Naive thymus-derived CD8-positive, alpha-beta T cell (primary cell): ENCODE data around the gene GANC. TPM values are rescaled to one million over a fixed set of nuclear protein-coding genes. Genes with fewer than 3 reads are reported as not detected.
A peak's percentile ranks its signal among the peaks of the same experiment; 100 is the strongest.
"Not testable (repeated sequence)": the region's sequence is repeated elsewhere in the genome, so short reads cannot be mapped to it uniquely, and the experiment has no call there.

Experiments
- ATAC-seq, 2 donors: fragments of 150-1000 bp; cut with Tn5 transposase in 1 of 2; sonication (Bioruptor Pico), chemical (Tn5 transposase) in 1 of 2; 1 replicate in 1 of 2; 2 replicates in 1 of 2; pipeline ENCODE4 v1.10.0; 2021; ENCODE audit warnings: mild to moderate bottlenecking in 2 of 2, moderate library complexity in 2 of 2
- POLR2A ChIA-PET: fragments of 350-600 bp; sonication (Branson Sonifier 250); formaldehyde crosslinking; loops from one replicate; lab custom pipeline; 2021; ENCODE audit warnings: antibody characterized with exemption; lab: Charles Lee
- DNase-seq, 10 donors: peaks; one replicate each; pipeline versions ENCODE4 v3.0.0 to v3.0.0-alpha.2; 2020 to 2022
- H3K27ac Mint-ChIP-seq, 10 donors: one replicate each; pipeline ENCODE4 v1.8.0; 2020 to 2022; ENCODE audit warnings: mild to moderate bottlenecking in 10 of 10, mixed read lengths in 10 of 10, moderate library complexity in 4 of 10, inconsistent platforms in 1 of 10
- H3K27me3 Mint-ChIP-seq, 5 donors: one replicate each; pipeline ENCODE4 v1.8.0; 2021 to 2022; ENCODE audit warnings: mixed read lengths in 5 of 5
- H3K36me3 Mint-ChIP-seq, 3 donors: one replicate each; pipeline ENCODE4 v1.8.0; 2020 to 2022; ENCODE audit warnings: mixed read lengths in 3 of 3, mild to moderate bottlenecking in 2 of 3, inconsistent platforms in 1 of 3
- H3K4me1 Mint-ChIP-seq, 4 donors: one replicate each; pipeline ENCODE4 v1.8.0; 2021 to 2022; ENCODE audit warnings: mixed read lengths in 4 of 4
- H3K4me3 Mint-ChIP-seq, 10 donors: one replicate each; pipeline ENCODE4 v1.8.0; 2020 to 2022; ENCODE audit warnings: mild to moderate bottlenecking in 10 of 10, mixed read lengths in 10 of 10, moderate library complexity in 6 of 10, inconsistent platforms in 1 of 10
- H3K9me3 Mint-ChIP-seq, 9 donors: one replicate each; pipeline ENCODE4 v1.8.0; 2020 to 2022; ENCODE audit warnings: mixed read lengths in 9 of 9, mild to moderate bottlenecking in 3 of 9, inconsistent platforms in 1 of 9, moderate library complexity in 1 of 9
- polyA plus RNA-seq, 3 donors: library from polyadenylated mRNA; unstranded; fragments of 300-500 nt; fragmentation: Illumina TruSeq; gene quantifications; one replicate each; pipeline ENCODE4 v1.2.3, GENCODE V29; 2021
- total RNA-seq, 8 experiments: library from RNA in 2 of 8; stranded (reverse) in 2 of 8; gene quantifications; one replicate each; pipeline ENCODE4 v1.2.3 and lab custom pipeline; 2021 to 2026

Gene GANC
- total and polyA plus RNA-seq, 5 experiments from 2014 or later, result 11.8 to 61.2 (median 16.2) TPM

DNA sequence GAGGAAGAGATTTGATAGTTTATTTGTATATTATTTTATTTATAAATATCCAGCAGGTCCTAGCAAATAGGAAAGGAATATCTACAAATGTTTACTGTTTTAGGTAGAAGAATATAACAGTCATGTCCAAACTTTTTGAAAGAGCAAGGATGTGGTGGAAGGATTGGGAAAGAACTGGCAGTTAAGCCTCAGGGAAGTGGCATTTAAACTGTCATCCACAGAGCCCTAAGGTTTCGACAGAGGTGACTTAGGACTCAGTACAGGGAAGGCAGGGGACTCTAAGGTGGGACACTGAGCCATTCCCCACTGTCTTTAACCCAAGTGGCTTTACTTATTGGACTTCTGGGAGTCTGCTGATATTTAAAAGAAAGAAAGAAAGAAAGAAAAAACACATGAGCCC, 12.0 kb downstream of the GANC start:
- Mint-ChIP-seq H3K27me3 (no peaks in the 10 kb centered on the region), H3K9me3 (no peaks in the 10 kb centered on the region), H3K4me1 (no peaks in the 10 kb centered on the region), H3K27ac (no peak overlapping the region), H3K36me3 (peaks cover 0 to 74% (median 39%) of the 10 kb centered on the region in 3 donors), H3K4me3 (no peak overlapping the region)
- POLR2A ChIA-PET, result no interaction called here
- ATAC-seq (no peak), DNase-seq (no peak)

DNA sequence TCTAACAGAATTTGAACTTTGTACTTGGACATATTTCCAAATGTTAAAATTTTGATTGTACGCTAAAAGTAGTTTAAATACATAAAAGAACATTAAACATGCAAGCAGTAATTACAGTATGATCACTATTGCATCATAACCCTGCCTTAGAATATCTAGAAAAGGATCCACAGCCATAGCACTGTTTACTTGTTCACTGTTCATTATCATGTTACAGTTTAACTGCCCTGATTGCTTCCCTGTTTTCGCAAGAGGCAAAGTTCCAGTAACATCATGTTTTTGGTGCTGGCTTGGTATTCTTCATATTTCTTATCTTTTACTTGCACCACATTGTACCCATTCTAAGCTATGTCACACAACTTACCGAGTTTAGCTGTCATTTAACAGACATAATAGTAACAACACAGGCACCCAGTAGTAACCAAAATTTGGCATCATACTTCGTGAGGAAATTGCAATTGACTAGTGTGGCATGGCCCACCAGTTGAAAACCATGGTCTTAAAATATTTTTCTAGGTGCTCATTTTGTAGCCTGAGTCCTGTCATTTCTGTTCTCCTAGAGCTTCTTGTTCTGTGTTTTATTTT, 13.5 kb downstream of the GANC start:
- Mint-ChIP-seq H3K36me3 (peaks cover 0 to 73% (median 41%) of the 10 kb centered on the region in 3 donors), H3K4me1 (no peaks in the 10 kb centered on the region), H3K9me3 (no peaks in the 10 kb centered on the region), H3K27ac (no peak overlapping the region), H3K27me3 (no peaks in the 10 kb centered on the region), H3K4me3 (no peak overlapping the region)
- no peak for ATAC-seq
- DNase-seq, result no peak
- POLR2A ChIA-PET, result no interaction called here

DNA sequence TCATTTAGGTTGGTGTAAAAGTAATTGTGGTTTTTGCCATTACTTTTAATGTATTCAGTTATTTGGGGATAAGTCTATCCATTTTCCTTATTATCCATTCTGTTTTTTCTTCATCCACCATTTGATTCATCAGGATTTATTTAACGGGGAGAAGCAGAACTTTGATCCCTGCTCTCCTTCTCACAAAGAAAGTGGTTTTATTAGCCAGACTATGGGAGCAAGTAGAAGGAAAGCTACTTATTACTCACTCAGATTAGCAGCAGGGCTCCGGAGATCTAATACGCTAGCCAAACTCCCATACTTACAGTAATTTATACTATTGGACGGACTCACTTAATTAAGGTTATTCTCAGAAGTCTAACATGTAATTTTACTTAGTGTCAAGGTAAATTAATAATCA, 14.9 kb downstream of the GANC start:
- Mint-ChIP-seq H3K36me3 (peaks cover 0 to 78% (median 47%) of the 10 kb centered on the region in 3 donors), H3K9me3 (no peaks in the 10 kb centered on the region), H3K4me1 (no peaks in the 10 kb centered on the region), H3K27me3 (no peaks in the 10 kb centered on the region), H3K4me3 (no peak overlapping the region), H3K27ac (no peak overlapping the region)
- no peak for ATAC-seq
- no peak for DNase-seq
- POLR2A ChIA-PET, result no interaction called here

DNA sequence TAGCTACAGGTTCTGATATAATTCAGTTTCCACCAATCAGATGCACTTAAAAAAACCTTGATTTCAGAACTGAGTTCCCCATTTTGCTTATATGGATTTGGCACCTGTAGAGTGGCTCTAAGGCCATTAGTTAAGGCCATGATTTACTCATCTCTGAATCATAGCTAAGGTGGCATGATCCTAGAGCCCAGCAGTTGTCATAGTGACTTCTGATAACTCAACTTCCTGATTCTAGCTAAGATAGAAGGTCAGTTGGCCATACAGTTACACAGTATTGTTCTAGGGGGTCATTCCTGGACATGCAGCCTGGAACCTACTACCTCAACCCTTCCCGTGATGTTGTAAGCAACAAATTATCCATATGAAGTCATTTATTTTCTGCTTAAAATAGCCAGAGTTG, 16.2 kb downstream of the GANC start:
- POLR2A ChIA-PET, result no interaction called here
- H3K27me3 Mint-ChIP-seq, result no peaks in the 10 kb centered on the region
- H3K9me3 Mint-ChIP-seq, result no peaks in the 10 kb centered on the region
- DNase-seq (no peak), ATAC-seq (no peak)
- peaks cover 0 to 79% (median 53%) of the 10 kb centered on the region in 3 donors for H3K36me3 Mint-ChIP-seq
- H3K27ac Mint-ChIP-seq, result no peak overlapping the region
- no peak overlapping the region for H3K4me3 Mint-ChIP-seq
- no peaks in the 10 kb centered on the region for H3K4me1 Mint-ChIP-seq

DNA sequence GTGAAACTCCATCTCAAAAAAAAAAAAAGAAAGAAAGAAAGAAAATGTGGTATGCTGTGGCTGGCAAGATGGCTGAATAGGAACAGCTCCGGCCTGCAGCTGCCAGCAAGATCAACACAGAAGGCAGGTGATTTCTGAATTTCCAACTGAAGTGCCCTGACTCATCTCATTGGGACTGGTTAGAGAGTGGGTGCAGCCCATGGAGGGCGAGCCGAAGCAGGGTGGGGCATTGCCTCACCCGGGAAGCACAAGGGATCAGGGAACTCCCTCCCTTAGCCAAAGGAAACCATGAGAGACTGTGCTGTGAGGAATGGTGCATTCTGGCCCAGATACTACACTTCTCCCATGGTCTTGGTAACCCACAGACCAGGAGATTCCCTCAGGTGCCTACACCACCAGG, 28.0 kb downstream of the GANC start:
- ATAC-seq, H3K4me1 Mint-ChIP-seq, DNase-seq, H3K4me3 Mint-ChIP-seq, POLR2A ChIA-PET, H3K27ac Mint-ChIP-seq, H3K27me3 Mint-ChIP-seq: not testable (repeated sequence)
- H3K9me3 Mint-ChIP-seq, result peaks cover 0 to 24% (median 9%) of the 10 kb centered on the region in 9 donors
- peaks cover 26 to 38% (median 37%) of the 10 kb centered on the region in 3 donors for H3K36me3 Mint-ChIP-seq

DNA sequence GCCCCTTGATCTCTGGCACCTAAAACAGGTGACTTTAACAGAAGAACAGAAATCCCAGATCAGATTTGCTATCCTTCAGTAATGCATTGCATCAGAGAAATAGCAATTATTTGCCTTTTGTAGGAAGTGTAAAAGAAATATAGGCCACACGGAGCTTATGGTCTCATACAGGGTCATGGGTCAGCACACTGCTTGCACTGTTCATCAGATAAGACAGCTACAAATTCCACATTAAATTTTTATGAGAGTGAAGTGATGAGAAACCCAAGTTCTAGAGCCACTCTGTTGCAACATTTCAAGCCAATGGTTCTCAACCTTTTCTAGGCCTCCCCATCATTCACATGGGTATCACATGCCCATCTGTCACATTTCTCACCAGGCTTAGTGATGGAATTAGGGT, 33.7 kb downstream of the GANC start:
- POLR2A ChIA-PET, result no interaction called here
- ATAC-seq, result no peak

DNA sequence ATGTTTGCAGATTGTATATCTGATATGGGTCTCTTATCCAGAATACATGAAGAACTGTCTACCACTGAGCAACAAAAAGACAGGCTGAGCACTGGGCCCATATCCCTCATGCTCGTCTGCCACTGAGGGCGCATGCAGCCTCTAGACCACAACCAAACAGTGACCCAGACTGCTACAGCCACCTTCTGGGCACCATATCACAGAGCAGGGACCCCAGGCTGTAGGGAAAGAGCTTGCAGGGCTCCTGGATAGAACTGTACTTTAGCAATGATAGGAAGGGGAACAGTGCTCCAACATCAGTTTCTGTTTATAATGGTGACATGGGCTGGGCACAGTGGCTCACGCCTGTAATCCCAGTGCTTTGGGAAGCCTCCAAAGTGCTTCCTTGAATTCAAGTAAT, 40.5 kb downstream of the GANC start:
- POLR2A ChIA-PET, result no interaction called here
- peaks cover 0 to 65% (median 32%) of the 10 kb centered on the region in 3 donors for H3K36me3 Mint-ChIP-seq
- H3K27ac Mint-ChIP-seq, result peak overlapping the region in 1 of 10 donors; percentile 53
- no peaks in the 10 kb centered on the region for H3K27me3 Mint-ChIP-seq
- H3K4me3 Mint-ChIP-seq, result no peak overlapping the region
- ATAC-seq (no peak), DNase-seq (no peak)
- H3K9me3 Mint-ChIP-seq, result no peaks in the 10 kb centered on the region
- H3K4me1 Mint-ChIP-seq, result peaks cover 0 to 2% (median 0%) of the 10 kb centered on the region in 4 donors

More for the DNA sequence above, 33.7 kb downstream of the GANC start:
- Mint-ChIP-seq H3K27me3 (no peaks in the 10 kb centered on the region), H3K4me3 (no peak overlapping the region), H3K36me3 (peaks cover 6 to 55% (median 38%) of the 10 kb centered on the region in 3 donors), H3K27ac (no peak overlapping the region), H3K4me1 (peaks cover 0 to 2% (median 0%) of the 10 kb centered on the region in 4 donors), H3K9me3 (peaks cover 0 to 24% (median 9%) of the 10 kb centered on the region in 9 donors)
- no peak for DNase-seq

DNA sequence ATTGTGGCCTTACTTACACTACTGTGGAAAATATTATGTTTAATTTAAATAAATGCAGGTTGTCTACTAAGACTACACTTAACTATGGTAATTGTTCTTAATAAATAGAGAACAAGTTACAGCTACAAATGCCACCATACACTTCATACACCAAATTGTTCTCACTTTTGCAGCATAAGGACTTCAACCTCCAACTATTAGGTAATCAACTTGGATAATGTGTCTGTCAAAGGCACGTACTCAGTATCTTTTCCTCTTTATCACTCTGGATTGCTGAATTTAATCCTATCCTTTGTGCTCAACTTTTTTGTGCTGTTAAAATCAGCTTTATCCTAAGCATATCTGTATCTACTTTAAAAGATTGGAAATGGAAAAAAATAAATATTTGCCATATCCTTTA, 41.8 kb downstream of the GANC start:
- DNase-seq (no peak), ATAC-seq (no peak)
- peaks cover 0 to 2% (median 0%) of the 10 kb centered on the region in 4 donors for H3K4me1 Mint-ChIP-seq
- POLR2A ChIA-PET, result no interaction called here
- H3K4me3 Mint-ChIP-seq, result no peak overlapping the region
- no peaks in the 10 kb centered on the region for H3K9me3 Mint-ChIP-seq
- no peak overlapping the region for H3K27ac Mint-ChIP-seq
- no peaks in the 10 kb centered on the region for H3K27me3 Mint-ChIP-seq
- peaks cover 0 to 53% (median 26%) of the 10 kb centered on the region in 3 donors for H3K36me3 Mint-ChIP-seq

DNA sequence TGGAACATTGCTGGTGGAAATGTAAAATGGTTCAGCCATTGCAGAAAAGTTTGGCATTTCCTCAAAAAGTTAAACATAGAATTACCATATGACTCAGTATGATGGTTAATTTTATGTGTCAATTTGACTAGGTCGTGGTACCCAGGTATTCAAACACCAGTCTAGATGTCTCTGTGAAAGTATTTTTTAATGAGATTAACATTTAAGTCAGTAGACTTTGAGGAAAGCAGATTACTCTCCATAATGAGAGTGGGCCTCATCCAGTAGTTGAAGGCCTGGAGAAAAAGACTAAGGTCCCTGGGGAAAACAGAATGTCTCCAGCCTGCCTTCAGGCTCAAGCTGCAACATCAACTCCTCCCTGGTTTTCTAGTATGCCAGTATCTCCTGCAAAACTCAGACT, 42.5 kb downstream of the GANC start:
- Mint-ChIP-seq H3K9me3 (no peaks in the 10 kb centered on the region), H3K4me1 (no peaks in the 10 kb centered on the region), H3K27me3 (no peaks in the 10 kb centered on the region), H3K27ac (no peak overlapping the region), H3K36me3 (peaks cover 0 to 47% (median 20%) of the 10 kb centered on the region in 3 donors), H3K4me3 (no peak overlapping the region)
- POLR2A ChIA-PET, result no interaction called here
- ATAC-seq (no peak), DNase-seq (no peak)

DNA sequence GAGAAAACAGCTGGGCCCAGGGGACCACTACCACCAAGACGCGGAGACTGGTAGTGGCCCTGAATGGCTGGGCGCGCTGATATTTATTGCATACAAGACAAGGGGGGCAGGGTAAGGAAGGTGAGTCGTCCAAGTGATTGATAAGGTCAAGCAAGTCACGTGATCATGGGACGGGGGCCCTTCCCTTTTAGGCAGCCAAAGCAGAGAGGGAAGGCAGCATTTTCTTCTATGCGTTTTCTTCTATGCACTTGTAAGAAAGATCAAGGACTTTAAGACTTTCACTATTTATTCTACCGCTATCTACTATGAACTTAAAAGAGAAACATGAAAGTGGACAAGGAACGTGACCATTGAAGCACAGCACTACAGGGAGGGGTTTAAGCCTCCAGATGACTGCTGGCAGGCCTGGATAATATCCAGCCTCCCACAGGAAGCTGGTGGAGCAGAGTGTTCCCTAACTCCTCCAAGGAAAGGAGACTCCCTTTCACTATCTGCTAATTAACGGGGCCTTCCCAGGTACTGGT, 43.3 kb downstream of the GANC start:
- H3K9me3 Mint-ChIP-seq, DNase-seq, H3K27me3 Mint-ChIP-seq, POLR2A ChIA-PET, H3K4me1 Mint-ChIP-seq, H3K4me3 Mint-ChIP-seq, H3K27ac Mint-ChIP-seq, ATAC-seq: not testable (repeated sequence)
- peaks cover 0 to 44% (median 20%) of the 10 kb centered on the region in 3 donors for H3K36me3 Mint-ChIP-seq

DNA sequence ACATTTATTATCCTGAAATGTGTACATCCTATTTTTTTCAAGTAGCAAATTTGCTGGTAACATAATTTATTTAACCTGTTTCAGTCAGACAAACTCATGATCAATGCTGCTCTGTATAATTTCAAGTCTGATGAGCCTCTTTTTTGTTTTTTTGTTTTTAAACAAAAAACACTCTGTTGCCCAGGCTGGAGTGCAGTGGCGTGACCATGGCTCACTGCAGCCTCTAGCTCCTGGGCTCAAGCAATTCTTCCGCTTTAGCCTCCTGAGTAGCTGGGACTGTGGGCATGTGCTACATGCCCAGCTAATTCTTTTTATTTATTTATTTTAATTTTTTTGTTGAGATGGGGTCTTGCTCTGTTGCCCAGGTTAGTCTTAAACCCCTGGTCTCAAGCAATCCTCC, 46.2 kb downstream of the GANC start:
- Mint-ChIP-seq H3K27ac (no peak overlapping the region), H3K4me1 (no peaks in the 10 kb centered on the region), H3K9me3 (no peaks in the 10 kb centered on the region), H3K27me3 (no peaks in the 10 kb centered on the region), H3K36me3 (peaks cover 0 to 44% (median 25%) of the 10 kb centered on the region in 3 donors), H3K4me3 (no peak overlapping the region)
- no peak for ATAC-seq
- POLR2A ChIA-PET, result no interaction called here
- DNase-seq, result no peak

DNA sequence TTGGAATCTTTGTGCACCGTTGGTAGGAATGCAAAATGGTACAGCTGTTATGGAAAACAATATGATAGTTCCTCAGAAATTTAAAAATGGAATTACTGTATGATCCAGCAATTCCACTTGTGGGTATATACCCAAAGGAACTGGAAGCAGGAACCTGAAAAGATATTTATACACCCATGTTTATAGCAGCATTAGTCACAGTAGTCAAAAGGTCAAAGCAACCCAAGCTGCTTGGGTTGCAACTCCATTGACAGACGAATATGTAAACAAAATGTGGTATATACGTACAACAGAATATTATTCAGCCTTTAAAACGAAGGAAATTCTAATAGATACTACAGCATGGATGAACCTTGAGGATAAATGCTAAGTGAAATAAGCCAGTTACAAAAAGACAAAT, 51.3 kb downstream of the GANC start:
- Mint-ChIP-seq H3K4me1 (no peaks in the 10 kb centered on the region), H3K9me3 (no peaks in the 10 kb centered on the region), H3K27ac (no peak overlapping the region), H3K27me3 (no peaks in the 10 kb centered on the region), H3K4me3 (no peak overlapping the region), H3K36me3 (peaks cover 13 to 74% (median 65%) of the 10 kb centered on the region in 3 donors)
- no peak for ATAC-seq
- POLR2A ChIA-PET, result no interaction called here
- no peak for DNase-seq

DNA sequence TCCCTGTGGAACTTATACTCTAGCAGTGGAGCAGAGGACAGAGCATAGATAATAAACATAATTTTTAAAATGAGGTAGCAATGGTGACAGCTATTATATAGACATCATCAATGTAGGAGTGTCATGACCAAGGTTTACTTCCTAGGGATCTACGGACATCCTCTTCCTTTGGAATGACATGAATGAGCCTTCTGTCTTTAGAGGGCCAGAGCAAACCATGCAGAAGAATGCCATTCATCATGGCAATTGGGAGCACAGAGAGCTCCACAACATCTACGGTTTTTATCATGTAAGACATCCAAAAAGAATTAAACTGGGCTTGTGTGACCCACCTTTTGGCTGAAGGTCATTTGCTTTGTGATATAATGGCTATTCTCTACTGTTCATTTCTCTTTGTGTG, 56.2 kb downstream of the GANC start:
- no peaks in the 10 kb centered on the region for H3K4me1 Mint-ChIP-seq
- POLR2A ChIA-PET, result interaction anchor here (0.6 kb wide), 1 partner anchor 839 kb away, joined by 4 read pairs; no protein-coding TSS in a partner anchor
- no peak for ATAC-seq
- H3K36me3 Mint-ChIP-seq, result peaks cover 13 to 62% (median 59%) of the 10 kb centered on the region in 3 donors
- H3K27me3 Mint-ChIP-seq, result no peaks in the 10 kb centered on the region
- H3K4me3 Mint-ChIP-seq, result no peak overlapping the region
- H3K27ac Mint-ChIP-seq, result no peak overlapping the region
- H3K9me3 Mint-ChIP-seq, result peaks cover 0 to 4% (median 0%) of the 10 kb centered on the region in 9 donors
- no peak for DNase-seq
